ENCODE data around the gene WFDC6.
"Not testable (repeated sequence)": the region's sequence is repeated elsewhere in the genome, so short reads cannot be mapped to it uniquely, and the experiment has no call there.

WFDC6 gene

GRCh38 chr20:45539382-45539781, at the start of gene WFDC6:
Gene WFDC6, minus strand, starts transcription at chr20:45539482. Its CDS starts 75 bp downstream, at chr20:45539407.
- no peak for DNase-seq

DNA sequence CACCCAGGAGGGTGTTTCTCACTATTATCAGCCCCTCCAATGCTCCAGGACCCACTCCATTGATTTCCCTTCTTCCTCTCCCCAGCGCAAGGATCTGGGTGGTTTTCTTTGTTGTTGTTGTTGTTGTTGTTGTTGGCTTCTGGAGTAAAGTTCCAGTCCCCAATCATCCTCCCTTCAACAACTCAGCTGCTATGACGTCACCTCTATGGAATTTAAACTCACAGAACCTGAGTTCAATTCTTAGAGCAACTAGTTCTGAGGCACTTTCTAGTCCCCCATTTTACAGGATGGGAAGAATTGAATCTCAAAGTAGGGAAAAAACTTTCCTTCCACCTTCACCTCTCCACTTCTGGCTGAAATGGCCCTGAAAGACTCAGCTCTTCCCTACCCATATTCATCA, 49.5 kb upstream of the WFDC6 start:
- DNase-seq = no peak

DNA sequence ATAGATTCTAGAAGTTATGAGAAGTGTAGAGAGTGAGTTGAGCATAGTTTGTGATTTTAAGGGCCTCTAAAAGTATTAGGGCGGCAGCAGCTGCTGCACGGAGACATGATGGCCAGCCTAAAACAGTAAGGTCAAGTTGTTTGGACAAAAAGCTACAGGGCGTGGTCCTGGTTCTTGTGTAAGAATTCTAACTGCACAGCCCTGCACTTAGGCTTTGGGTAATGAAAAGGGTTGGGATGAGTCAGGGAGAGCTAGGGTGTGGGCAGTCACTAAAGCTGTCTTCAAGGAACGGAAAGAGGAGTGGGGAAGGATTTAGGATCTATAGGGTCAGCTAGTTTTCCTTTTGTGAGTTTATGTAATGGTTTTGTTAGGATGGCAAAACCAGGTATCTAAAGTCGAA, 46.7 kb upstream of the WFDC6 start:
- not testable (repeated sequence) for DNase-seq

GRCh38 chr20:45584294-45584693, 45.0 kb upstream of the WFDC6 start:
- not testable (repeated sequence) for DNase-seq

GRCh38 chr20:45583502-45583901, 44.2 kb upstream of the WFDC6 start:
- no peak for DNase-seq

GRCh38 chr20:45581702-45582101, 42.4 kb upstream of the WFDC6 start:
- DNase-seq = no peak

- no peak for DNase-seq
Measured at GRCh38 chr20:45579184-45579583, 39.9 kb upstream of the WFDC6 start, which contains the start of gene WFDC8. Gene WFDC8, minus strand, starts transcription at chr20:45579284. Its CDS starts 37 bp downstream, at chr20:45579247.

- DNase-seq = no peak
Measured at GRCh38 chr20:45578231-45578630, 38.9 kb upstream of the WFDC6 start.

DNA sequence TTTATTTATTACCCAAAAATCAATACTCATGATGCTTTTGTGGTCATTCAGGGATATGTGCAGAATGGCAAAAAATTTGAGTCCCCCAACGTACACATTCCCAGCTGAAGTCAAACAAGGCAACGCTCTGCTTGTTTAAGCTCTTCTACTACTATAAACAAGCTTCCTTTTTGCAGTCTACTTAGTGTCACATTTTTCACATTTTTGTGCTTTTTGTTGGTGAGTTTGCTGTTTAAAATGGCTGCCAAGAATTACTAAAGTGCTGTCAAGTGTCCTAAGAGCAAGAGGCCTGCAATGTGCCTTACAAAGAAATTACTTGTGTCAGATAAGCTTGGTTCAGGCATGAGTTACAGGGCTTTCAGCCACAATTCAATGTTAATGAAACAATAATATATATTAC, 37.7 kb upstream of the WFDC6 start:
- DNase-seq = no peak

- DNase-seq = no peak
Measured at GRCh38 chr20:45575931-45576330, 36.6 kb upstream of the WFDC6 start.

DNA sequence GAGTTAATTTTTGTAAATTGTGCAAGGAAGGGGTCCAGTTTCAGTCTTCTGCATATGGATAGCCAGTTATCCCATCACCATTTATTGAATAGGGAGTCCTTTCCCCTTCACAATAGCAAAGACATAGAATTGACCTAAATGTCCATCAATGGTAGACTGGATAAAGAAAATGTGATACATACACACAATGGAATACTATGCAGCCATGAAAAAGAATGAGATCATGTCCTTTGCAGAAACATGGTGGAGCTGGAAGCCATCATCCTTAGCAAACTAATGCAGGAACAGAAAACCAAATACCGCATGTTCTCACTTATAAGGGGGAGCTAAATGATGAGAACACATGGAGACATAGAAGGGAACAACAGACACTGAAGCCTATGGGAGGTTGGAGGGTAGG, 30.4 kb upstream of the WFDC6 start:
- not testable (repeated sequence) for DNase-seq

- no peak for DNase-seq
Measured at GRCh38 chr20:45564760-45565276, 25.5 kb upstream of the WFDC6 start.

GRCh38 chr20:45555198-45555597, 15.9 kb upstream of the WFDC6 start:
- no peak for DNase-seq

DNA sequence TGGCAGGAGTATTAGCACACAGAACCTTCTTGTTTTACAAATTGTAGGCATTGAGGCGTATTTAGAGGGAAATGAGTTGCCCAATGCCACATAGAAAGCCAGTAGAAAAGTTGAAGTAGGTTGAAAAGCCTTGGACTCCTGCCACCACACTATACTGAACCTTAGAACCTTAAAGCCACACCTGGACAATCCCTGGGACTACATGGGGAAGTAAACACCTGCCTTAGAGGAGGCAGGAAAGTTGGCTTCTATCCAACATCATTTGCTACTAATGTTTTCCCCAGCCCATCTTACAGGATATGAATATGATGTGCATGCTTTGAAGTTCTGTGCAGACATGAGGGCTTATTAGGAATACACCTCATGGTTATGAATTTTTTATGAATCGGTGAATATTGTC, 13.2 kb upstream of the WFDC6 start:
- no peak for DNase-seq

GRCh38 chr20:45550765-45551164, 11.5 kb upstream of the WFDC6 start:
- no peak for DNase-seq

GRCh38 chr20:45548410-45548809, 9.1 kb upstream of the WFDC6 start:
- no peak for DNase-seq

- DNase-seq = no peak
Measured at GRCh38 chr20:45547206-45547770, 8.0 kb upstream of the WFDC6 start, which contains the start of gene EPPIN. Gene EPPIN, minus strand, starts transcription at chr20:45547401. Its CDS starts 44 bp downstream, at chr20:45547357.

- no peak for DNase-seq
Measured at GRCh38 chr20:45545754-45546453, 6.6 kb upstream of the WFDC6 start.

DNA sequence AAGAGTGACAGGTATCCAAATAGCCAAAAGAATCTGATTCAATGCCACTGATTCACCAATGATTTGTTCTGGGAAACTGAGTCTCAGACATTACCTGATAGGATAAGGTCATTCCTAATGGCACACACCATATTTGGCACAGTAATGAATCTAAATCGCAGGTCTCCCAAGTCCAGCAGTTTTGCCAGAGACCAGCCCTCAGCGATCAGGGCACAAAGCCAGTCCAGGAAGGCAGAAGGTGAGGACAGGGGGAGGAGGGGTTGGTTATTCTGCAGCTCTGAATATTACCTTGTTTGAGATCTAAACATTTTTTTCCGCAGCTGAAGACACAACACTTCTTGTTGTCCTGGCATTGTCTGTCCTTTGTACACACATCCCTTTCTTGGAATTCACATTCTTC, 6.1 kb upstream of the WFDC6 start:
- no peak for DNase-seq

GRCh38 chr20:45538209-45538799, 978 bp downstream of the WFDC6 start:
- DNase-seq = no peak

GRCh38 chr20:45527294-45527693, 12.0 kb downstream of the WFDC6 start:
- DNase-seq = no peak

DNA sequence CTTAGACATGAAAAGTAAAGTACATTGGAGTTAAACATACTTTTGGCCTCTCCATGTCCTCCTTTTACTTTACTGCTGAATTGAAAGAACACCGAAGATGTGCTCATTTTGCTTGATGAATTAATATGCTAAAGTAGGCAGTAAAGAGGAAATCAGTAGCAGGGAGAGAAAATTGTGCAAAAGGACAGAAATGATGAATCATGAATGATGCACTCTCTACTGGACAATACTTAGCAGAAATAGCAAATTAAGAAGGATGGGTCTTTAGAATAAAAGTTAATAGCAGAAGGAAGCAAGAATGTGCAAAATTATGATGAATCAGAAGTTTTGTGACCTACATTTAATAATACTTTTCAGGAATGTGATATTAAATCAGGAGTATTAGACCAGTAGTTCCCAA, 15.5 kb downstream of the WFDC6 start:
- DNase-seq = no peak

DNA sequence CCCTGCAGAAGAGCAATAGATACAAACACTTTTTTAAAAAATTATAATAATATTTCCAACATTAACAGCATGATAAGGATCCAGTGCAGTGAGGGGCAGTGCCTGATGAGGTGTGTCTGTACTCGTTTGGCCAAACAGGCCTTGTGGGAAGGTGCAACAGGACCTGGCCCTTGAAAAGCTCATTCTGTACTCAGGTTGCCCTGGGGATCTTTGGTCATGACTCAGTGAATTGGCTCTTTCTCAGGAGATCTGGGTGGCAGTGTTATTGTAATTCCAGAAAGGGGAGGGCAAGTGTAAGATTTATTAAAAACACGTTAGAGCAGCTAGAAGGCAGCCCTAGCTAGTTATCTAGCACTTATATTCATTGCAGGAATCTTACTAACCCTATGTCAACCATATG, 21.0 kb downstream of the WFDC6 start:
- DNase-seq = no peak

Data from activated CD4-positive, CD25-positive, alpha-beta regulatory T cell (primary cell).